HG03439 (cell line): Measurements from ENCODE around the gene TP53TG3C.
"Not testable (repeated sequence)": the region's sequence is repeated elsewhere in the genome, so short reads cannot be mapped to it uniquely, and the experiment has no call there.

Experiments
- ATAC-seq: cut with Tn5 transposase; IDR thresholded peaks from one replicate; pipeline ENCODE4 v1.9.1; 2021; ENCODE audit warnings: mild to moderate bottlenecking, moderate library complexity; ENCODE audit not compliant: unreplicated experiment

The TP53TG3C gene, protein sequence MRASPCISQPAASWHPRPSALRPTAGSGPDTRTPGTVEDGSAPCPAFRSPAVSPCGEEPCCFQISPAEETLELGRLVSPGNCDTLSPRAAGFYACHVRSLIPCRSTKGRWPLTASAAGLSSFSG

DNA sequence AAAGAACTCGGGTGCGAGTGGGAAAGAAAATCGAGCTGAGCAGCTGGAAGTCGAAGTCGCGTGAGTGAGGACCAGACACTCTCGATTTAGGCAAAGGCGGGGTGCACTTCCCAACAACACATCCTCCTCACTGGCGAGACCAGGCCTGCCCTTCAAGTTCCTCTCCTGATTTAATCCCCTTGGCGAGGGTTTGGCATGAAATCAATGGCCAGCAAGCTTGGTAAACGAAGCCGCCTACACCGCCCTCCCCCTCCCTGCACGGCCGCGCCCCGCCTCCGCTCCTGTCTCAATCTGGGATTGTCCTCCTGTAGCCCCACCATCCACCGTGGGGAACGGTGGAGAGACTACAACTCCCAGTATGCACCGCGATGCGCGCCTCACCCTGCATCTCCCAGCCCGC, at the start of gene TP53TG3C:
TP53TG3C (plus strand) TSS at position 301 of the 400 bp plus-strand sequence; CDS start at position 369, 68 bp downstream.
- ATAC-seq = not testable (repeated sequence)
